ENCODE results near the gene P3H4. TPM values are rescaled to one million over a fixed set of nuclear protein-coding genes. Genes with fewer than 3 reads are reported as not detected.

P3H4 gene, protein sequence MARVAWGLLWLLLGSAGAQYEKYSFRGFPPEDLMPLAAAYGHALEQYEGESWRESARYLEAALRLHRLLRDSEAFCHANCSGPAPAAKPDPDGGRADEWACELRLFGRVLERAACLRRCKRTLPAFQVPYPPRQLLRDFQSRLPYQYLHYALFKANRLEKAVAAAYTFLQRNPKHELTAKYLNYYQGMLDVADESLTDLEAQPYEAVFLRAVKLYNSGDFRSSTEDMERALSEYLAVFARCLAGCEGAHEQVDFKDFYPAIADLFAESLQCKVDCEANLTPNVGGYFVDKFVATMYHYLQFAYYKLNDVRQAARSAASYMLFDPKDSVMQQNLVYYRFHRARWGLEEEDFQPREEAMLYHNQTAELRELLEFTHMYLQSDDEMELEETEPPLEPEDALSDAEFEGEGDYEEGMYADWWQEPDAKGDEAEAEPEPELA
- total RNA-seq (2021; ENCODE audit: unreplicated experiment) (58.9 TPM), Bru-seq, nascent RNA (percentile 75 among the genes with signal in this experiment), BruChase-seq, experiment 1, labeled RNA remaining after a 2-hour chase (percentile 84 among the genes with signal in this experiment), BruChase-seq, experiment 2, labeled RNA remaining after a 6-hour chase (percentile 87 among the genes with signal in this experiment)
- 110 TPM for polyA plus RNA-seq (2012; ENCODE audit: insufficient read length)
- long read RNA-seq, transcript P3H4-202 (8 exons, 2,601 nt) = major isoform, 88 of 164 reads
- long read RNA-seq, partial matches to known transcripts = 47 of 164 reads
- long read RNA-seq, other reads (novel, unspliced or antisense) = 28 of 164 reads

DNA sequence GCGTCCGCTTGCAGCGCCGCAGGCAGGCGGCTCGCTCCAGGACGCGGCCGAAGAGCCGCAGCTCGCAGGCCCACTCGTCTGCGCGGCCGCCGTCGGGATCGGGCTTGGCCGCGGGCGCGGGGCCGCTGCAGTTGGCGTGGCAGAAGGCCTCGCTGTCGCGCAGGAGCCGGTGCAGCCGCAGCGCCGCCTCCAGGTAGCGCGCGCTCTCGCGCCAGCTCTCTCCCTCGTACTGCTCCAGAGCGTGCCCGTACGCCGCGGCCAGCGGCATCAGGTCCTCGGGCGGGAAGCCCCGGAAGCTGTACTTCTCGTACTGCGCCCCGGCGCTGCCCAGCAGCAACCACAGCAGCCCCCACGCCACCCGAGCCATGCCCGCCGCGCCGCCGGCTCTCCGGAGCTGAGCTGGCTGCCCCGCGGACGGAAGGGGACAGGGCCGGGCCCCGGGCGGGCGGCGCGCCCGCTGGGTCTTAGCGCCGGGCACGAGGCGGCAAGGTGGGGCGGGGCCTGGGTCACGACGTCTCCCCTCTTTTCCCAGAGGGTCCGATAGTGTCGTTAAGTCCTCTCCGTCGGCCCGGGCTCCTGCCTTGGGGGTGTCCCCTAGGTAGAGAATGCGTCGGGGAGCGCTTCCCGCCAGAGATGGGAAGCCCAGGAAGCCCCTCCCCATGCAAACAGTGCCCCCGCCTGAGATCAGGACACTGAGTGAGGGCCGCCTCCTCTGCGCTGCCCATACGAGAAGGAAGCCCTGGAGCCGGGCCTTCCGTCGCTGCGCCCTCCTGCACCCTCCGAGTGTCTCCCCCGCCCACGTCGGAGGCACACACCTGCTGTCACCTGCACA is at the start of gene P3H4:
Gene P3H4 (minus strand): TSS at position 401 of the 832 bp plus-strand sequence. CDS start 34 bp downstream, at position 367.
- peak; percentile 87 for ATAC-seq
- DNase-seq (ENCODE audit: low read depth, low spot score) = peak; percentile 47
- Histone ChIP-seq H3K36me3 (ENCODE audit: control insufficient read depth, insufficient read depth, low read length) (no peaks in the 10 kb centered on the region; the same call in 1 of the 2 replicates), H3K27ac (ENCODE audit: low read length) (peak within 1 kb of the TSS; percentile 99), H3K4me3 (ENCODE audit: low read depth in 2 of 2, low read length in 2 of 2) (peak within 1 kb of the TSS; percentile 74 to 80), H3K4me1 (ENCODE audit: control insufficient read depth, insufficient read depth, low read length) (peaks cover 25% of the 10 kb centered on the region), H3K9me3 (ENCODE audit: control insufficient read depth, insufficient read depth, low read depth, low read length) (no peaks in the 10 kb centered on the region), H3K27me3 (ENCODE audit: control insufficient read depth, insufficient read depth, low read length) (no peaks in the 10 kb centered on the region)
- TSS peak; percentile 78 for BruUV-seq (replicated peaks)
- ChIA-PET POLR2A (interaction anchor here (0.5 to 0.7 kb wide), 5 partner anchors 9 to 1612 kb away, joined by 4 to 14 read pairs (median 4); no protein-coding TSS in a partner anchor), CTCF (interaction anchor here (0.5 to 3.3 kb wide), 4 partner anchors 11 to 74 kb away, joined by 3 to 12 read pairs (median 3); no protein-coding TSS in a partner anchor)
- intact Hi-C loops (cut with micrococcal nuclease; ENCODE audit: unreplicated experiment) = no loop called here
- in situ Hi-C loops (cut with HindIII; ENCODE audit: low pct_unique_long_range_greater_than_20kb, low sequenced_read_pairs) = no loop called here
- TF ChIP-seq, protein P1, sequence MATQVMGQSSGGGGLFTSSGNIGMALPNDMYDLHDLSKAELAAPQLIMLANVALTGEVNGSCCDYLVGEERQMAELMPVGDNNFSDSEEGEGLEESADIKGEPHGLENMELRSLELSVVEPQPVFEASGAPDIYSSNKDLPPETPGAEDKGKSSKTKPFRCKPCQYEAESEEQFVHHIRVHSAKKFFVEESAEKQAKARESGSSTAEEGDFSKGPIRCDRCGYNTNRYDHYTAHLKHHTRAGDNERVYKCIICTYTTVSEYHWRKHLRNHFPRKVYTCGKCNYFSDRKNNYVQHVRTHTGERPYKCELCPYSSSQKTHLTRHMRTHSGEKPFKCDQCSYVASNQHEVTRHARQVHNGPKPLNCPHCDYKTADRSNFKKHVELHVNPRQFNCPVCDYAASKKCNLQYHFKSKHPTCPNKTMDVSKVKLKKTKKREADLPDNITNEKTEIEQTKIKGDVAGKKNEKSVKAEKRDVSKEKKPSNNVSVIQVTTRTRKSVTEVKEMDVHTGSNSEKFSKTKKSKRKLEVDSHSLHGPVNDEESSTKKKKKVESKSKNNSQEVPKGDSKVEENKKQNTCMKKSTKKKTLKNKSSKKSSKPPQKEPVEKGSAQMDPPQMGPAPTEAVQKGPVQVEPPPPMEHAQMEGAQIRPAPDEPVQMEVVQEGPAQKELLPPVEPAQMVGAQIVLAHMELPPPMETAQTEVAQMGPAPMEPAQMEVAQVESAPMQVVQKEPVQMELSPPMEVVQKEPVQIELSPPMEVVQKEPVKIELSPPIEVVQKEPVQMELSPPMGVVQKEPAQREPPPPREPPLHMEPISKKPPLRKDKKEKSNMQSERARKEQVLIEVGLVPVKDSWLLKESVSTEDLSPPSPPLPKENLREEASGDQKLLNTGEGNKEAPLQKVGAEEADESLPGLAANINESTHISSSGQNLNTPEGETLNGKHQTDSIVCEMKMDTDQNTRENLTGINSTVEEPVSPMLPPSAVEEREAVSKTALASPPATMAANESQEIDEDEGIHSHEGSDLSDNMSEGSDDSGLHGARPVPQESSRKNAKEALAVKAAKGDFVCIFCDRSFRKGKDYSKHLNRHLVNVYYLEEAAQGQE (IDR thresholded peaks at IDR 0.05; ENCODE audit: insufficient read depth in 1 of 2, low read depth in 2 of 2, low read length in 1 of 2) = peak in 1 of 2 experiments; percentile 62; a peak in 2 of 4 replicates
- TF ChIP-seq TCF7L2 (IDR thresholded peaks at IDR 0.05; ENCODE audit: low read depth, low read length) (peak; percentile 34; the same call in 1 of the 2 replicates), SIN3A (IDR thresholded peaks at IDR 0.05; ENCODE audit: borderline replicate concordance, insufficient read depth, low read depth, low read length) (peak; percentile 75; the same call in 1 of the 2 replicates), POLR2AphosphoS5 (IDR thresholded peaks at IDR 0.05; ENCODE audit: low read depth, low read length) (peak; percentile 46; the same call in 1 of the 2 replicates)
- TF ChIP-seq, protein P2, sequence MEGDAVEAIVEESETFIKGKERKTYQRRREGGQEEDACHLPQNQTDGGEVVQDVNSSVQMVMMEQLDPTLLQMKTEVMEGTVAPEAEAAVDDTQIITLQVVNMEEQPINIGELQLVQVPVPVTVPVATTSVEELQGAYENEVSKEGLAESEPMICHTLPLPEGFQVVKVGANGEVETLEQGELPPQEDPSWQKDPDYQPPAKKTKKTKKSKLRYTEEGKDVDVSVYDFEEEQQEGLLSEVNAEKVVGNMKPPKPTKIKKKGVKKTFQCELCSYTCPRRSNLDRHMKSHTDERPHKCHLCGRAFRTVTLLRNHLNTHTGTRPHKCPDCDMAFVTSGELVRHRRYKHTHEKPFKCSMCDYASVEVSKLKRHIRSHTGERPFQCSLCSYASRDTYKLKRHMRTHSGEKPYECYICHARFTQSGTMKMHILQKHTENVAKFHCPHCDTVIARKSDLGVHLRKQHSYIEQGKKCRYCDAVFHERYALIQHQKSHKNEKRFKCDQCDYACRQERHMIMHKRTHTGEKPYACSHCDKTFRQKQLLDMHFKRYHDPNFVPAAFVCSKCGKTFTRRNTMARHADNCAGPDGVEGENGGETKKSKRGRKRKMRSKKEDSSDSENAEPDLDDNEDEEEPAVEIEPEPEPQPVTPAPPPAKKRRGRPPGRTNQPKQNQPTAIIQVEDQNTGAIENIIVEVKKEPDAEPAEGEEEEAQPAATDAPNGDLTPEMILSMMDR (IDR thresholded peaks at IDR 0.05) = peak; percentile 91

DNA sequence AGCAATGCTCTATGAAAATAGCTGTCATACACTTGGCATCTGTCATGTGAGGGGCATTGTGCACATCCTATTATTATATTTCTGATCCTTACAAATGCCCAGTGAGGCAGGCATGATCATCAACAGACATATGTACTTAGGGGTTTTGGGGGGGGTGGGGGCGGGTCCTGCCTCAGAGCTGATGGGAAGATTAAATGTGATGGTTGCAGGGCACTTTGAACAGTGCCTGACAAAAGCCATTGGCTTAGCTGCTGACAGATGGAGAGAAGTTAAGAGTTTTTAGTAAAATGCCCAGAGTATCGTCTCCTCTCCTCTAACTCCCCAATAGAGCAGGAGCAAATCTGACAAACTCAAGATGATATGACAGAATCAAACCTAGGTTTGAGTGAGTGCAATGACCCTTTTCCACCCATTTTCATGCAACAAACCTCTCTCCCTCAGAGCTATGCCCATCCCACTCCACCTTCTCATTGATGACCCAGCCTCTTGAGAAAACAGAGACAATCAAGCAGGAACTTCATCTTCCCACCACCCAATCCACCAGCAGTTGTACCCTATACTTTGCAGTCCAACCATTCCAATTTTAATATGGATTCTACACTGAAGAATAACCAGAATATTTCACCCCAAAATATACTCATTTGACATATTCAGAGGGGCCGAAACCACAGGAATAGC is 48.6 kb upstream of the P3H4 start:
- no peaks in the 10 kb centered on the region for H3K27me3 ChIP-seq (ENCODE audit: control insufficient read depth, insufficient read depth, low read length)
- in situ Hi-C loops (cut with HindIII; ENCODE audit: low pct_unique_long_range_greater_than_20kb, low sequenced_read_pairs) (no loop called here), intact Hi-C loops (cut with micrococcal nuclease; ENCODE audit: unreplicated experiment) (no loop called here)
- DNase-seq (ENCODE audit: low read depth, low spot score) = no peak
- H3K27ac ChIP-seq (ENCODE audit: low read length) = no peak overlapping the region
- POLR2A ChIA-PET = no interaction called here
- H3K9me3 ChIP-seq (ENCODE audit: control insufficient read depth, insufficient read depth, low read depth, low read length) = no peaks in the 10 kb centered on the region
- no TSS peak for BruUV-seq (replicated peaks)
- H3K4me1 ChIP-seq (ENCODE audit: control insufficient read depth, insufficient read depth, low read length) = peaks cover 5% of the 10 kb centered on the region; the same call in 1 of the 2 replicates
- CTCF ChIA-PET = no interaction called here
- H3K36me3 ChIP-seq (ENCODE audit: control insufficient read depth, insufficient read depth, low read length) = no peaks in the 10 kb centered on the region; the same call in 1 of the 2 replicates
- ATAC-seq = no peak
- no peak overlapping the region for H3K4me3 ChIP-seq (ENCODE audit: low read depth in 2 of 2, low read length in 2 of 2)
- TF ChIP-seq, protein P2 (IDR thresholded peaks at IDR 0.05) = no peak
- TF ChIP-seq, protein P1 (IDR thresholded peaks at IDR 0.05; ENCODE audit: insufficient read depth in 1 of 2, low read depth in 2 of 2, low read length in 1 of 2) = no peak
- TF ChIP-seq POLR2AphosphoS5 (IDR thresholded peaks at IDR 0.05; ENCODE audit: low read depth, low read length) (no peak), TCF7L2 (IDR thresholded peaks at IDR 0.05; ENCODE audit: low read depth, low read length) (no peak), SIN3A (IDR thresholded peaks at IDR 0.05; ENCODE audit: borderline replicate concordance, insufficient read depth, low read depth, low read length) (no peak)
